ENCODE data around the gene CMSS1. TPM values are rescaled to one million over a fixed set of nuclear protein-coding genes. Genes with fewer than 3 reads are reported as not detected.
"Not testable (repeated sequence)": the region's sequence is repeated elsewhere in the genome, so short reads cannot be mapped to it uniquely, and the experiment has no call there.

CMSS1 gene
- total RNA-seq, 1 donor from 2014 or later: 9.2 TPM

GRCh38 chr3:99838755-99839154 is 21.1 kb downstream of the CMSS1 start:
- peaks cover 0 to 6% of the 10 kb centered on the region in 2 donors for H3K36me3 ChIP-seq
- H3K4me3 ChIP-seq: no peak overlapping the region
- DNase-seq (ENCODE audit: low spot score in 2 of 2): no peak
- intact Hi-C loops (cut with DNase I): no loop called here
- H3K27me3 ChIP-seq: no peaks in the 10 kb centered on the region
- TF ChIP-seq CTCF (IDR thresholded peaks at IDR 0.05): no peak
- peaks cover 0 to 1% of the 10 kb centered on the region in 2 donors for H3K4me1 ChIP-seq
- no peaks in the 10 kb centered on the region for H3K9me3 ChIP-seq
- H3K27ac ChIP-seq: peak overlapping the region in 1 of 2 donors; percentile 32

GRCh38 chr3:99839613-99840012 is 22.0 kb downstream of the CMSS1 start:
- DNase-seq (ENCODE audit: low spot score in 2 of 2): no peak
- Histone ChIP-seq H3K4me1 (peaks cover 0 to 4% of the 10 kb centered on the region in 2 donors), H3K27me3 (no peaks in the 10 kb centered on the region), H3K4me3 (no peak overlapping the region), H3K36me3 (peaks cover 0 to 6% of the 10 kb centered on the region in 2 donors), H3K27ac (peak overlapping the region; percentile 25 to 32), H3K9me3 (no peaks in the 10 kb centered on the region)
- intact Hi-C loops (cut with DNase I): loop anchor here (5.0 to 10.0 kb wide), 3 partner anchors 168 to 323 kb away; no protein-coding TSS in a partner anchor
- TF ChIP-seq CTCF (IDR thresholded peaks at IDR 0.05): no peak

GRCh38 chr3:99841949-99842348 is 24.3 kb downstream of the CMSS1 start:
- not testable (repeated sequence) for H3K27ac ChIP-seq; H3K4me3 ChIP-seq; DNase-seq (ENCODE audit: low spot score in 2 of 2); H3K27me3 ChIP-seq; H3K9me3 ChIP-seq
- peaks cover 0 to 14% of the 10 kb centered on the region in 2 donors for H3K4me1 ChIP-seq
- intact Hi-C loops (cut with DNase I): loop anchor here (5.0 to 10.0 kb wide), 3 partner anchors 165 to 320 kb away; no protein-coding TSS in a partner anchor
- H3K36me3 ChIP-seq: peaks cover 0 to 10% of the 10 kb centered on the region in 2 donors

GRCh38 chr3:99842826-99843589 is 25.3 kb downstream of the CMSS1 start:
- intact Hi-C loops (cut with DNase I): loop anchor here (5.0 to 10.0 kb wide), 3 partner anchors 164 to 319 kb away; no protein-coding TSS in a partner anchor
- Histone ChIP-seq H3K4me1 (peaks cover 0 to 14% of the 10 kb centered on the region in 2 donors), H3K4me3 (no peak overlapping the region), H3K27me3 (no peaks in the 10 kb centered on the region), H3K36me3 (peaks cover 0 to 10% of the 10 kb centered on the region in 2 donors), H3K9me3 (peaks cover 0 to under 1% of the 10 kb centered on the region in 2 donors), H3K27ac (peak overlapping the region; percentile 78 to 82)
- TF ChIP-seq CTCF (IDR thresholded peaks at IDR 0.05): peak; percentile 66 to 67 (median 67)
- DNase-seq (ENCODE audit: low spot score in 2 of 2): no peak

- no peaks in the 10 kb centered on the region for H3K27me3 ChIP-seq
- TF ChIP-seq CTCF (IDR thresholded peaks at IDR 0.05): no peak
- no peak for DNase-seq (ENCODE audit: low spot score in 2 of 2)
- intact Hi-C loops (cut with DNase I): loop anchor here (2.0 to 10.0 kb wide), 4 partner anchors 164 to 411 kb away; no protein-coding TSS in a partner anchor
- H3K4me3 ChIP-seq: peak overlapping the region; percentile 5 to 13
- H3K4me1 ChIP-seq: peaks cover 3 to 19% of the 10 kb centered on the region in 2 donors
- peaks cover 0 to 8% of the 10 kb centered on the region in 2 donors for H3K9me3 ChIP-seq
- peaks cover 5 to 16% of the 10 kb centered on the region in 2 donors for H3K36me3 ChIP-seq
- H3K27ac ChIP-seq: peak overlapping the region; percentile 78 to 82
Observed at GRCh38 chr3:99843590-99844258, 26.1 kb downstream of the CMSS1 start.

All from ascending aorta (tissue), 2 donors.